NCI-H524 treated with DMSO at 0.1 percent for 48 hours (cell line): ENCODE measurements around the gene KIFC1.
A peak's percentile ranks its signal among the peaks of the same experiment; 100 is the strongest.
"Not testable (repeated sequence)": the region's sequence is repeated elsewhere in the genome, so short reads cannot be mapped to it uniquely, and the experiment has no call there.

ENCODE experiments used
- DNase-seq: peaks from one replicate; lab custom pipeline; 2025; lab: John Stamatoyannopoulos, UW

Gene KIFC1

GRCh38 chr6:33375143-33375671 lies 16.4 kb upstream of the KIFC1 start:
- no peak for DNase-seq

- no peak for DNase-seq
These were observed 14.5 kb upstream of the KIFC1 start for GRCh38 chr6:33377171-33377570.

- DNase-seq = not testable (repeated sequence)
These were observed 12.4 kb upstream of the KIFC1 start for GRCh38 chr6:33379184-33379583.

- DNase-seq = no peak
These were observed 11.2 kb upstream of the KIFC1 start for GRCh38 chr6:33380272-33380981.

GRCh38 chr6:33383427-33384185 lies 8.0 kb upstream of the KIFC1 start:
- no peak for DNase-seq

- DNase-seq = no peak
These were observed 7.0 kb upstream of the KIFC1 start for GRCh38 chr6:33384581-33385020.

GRCh38 chr6:33390173-33390572 lies 1.4 kb upstream of the KIFC1 start:
- DNase-seq = no peak

- DNase-seq = no peak
These were observed 801 bp upstream of the KIFC1 start for GRCh38 chr6:33390767-33391277.

GRCh38 chr6:33391922-33392594 lies 435 bp downstream of the KIFC1 start:
- DNase-seq = no peak

- DNase-seq = peak; percentile 28
These were observed 949 bp downstream of the KIFC1 start for GRCh38 chr6:33392595-33392948.

GRCh38 chr6:33392979-33393378 lies 1.4 kb downstream of the KIFC1 start:
- no peak for DNase-seq

GRCh38 chr6:33397541-33397940 lies 5.9 kb downstream of the KIFC1 start:
- DNase-seq = no peak

- DNase-seq = not testable (repeated sequence)
These were observed 7.0 kb downstream of the KIFC1 start for GRCh38 chr6:33398601-33399000.

- DNase-seq = not testable (repeated sequence)
These were observed 8.3 kb downstream of the KIFC1 start for GRCh38 chr6:33399881-33400280.

GRCh38 chr6:33404884-33405283 lies 13.3 kb downstream of the KIFC1 start:
- no peak for DNase-seq

GRCh38 chr6:33405386-33405940 lies 13.8 kb downstream of the KIFC1 start:
- DNase-seq = no peak

- DNase-seq = no peak
These were observed 14.5 kb downstream of the KIFC1 start for GRCh38 chr6:33406126-33406525.

- DNase-seq = no peak
These were observed 15.6 kb downstream of the KIFC1 start for GRCh38 chr6:33407132-33407718.

- DNase-seq = peak; percentile 74
These were observed 18.6 kb downstream of the KIFC1 start for GRCh38 chr6:33410050-33410710.

GRCh38 chr6:33410711-33411631 lies 19.3 kb downstream of the KIFC1 start, which contains the start of gene PHF1:
PHF1 (plus strand) TSS chr6:33411014; CDS start chr6:33412264, 1,250 bp downstream.
- no peak for DNase-seq
